KG1 (cell line): ENCODE results near the gene CSF3.

Source experiments
- DNase-seq: peaks from one replicate; lab custom pipeline; 2025; lab: John Stamatoyannopoulos, UW

Gene CSF3

GRCh38 chr17:40024901-40025300 is 9.7 kb downstream of the CSF3 start:
- DNase-seq: no peak

- no peak for DNase-seq
Observed at GRCh38 chr17:40025559-40025958, 10.3 kb downstream of the CSF3 start.

- no peak for DNase-seq
Observed at GRCh38 chr17:40025991-40026815, 11.0 kb downstream of the CSF3 start.

- peak; percentile 62 for DNase-seq
Observed at GRCh38 chr17:40026816-40027613, 11.8 kb downstream of the CSF3 start.

- no peak for DNase-seq
Observed at GRCh38 chr17:40027614-40028012, 12.4 kb downstream of the CSF3 start.

DNA sequence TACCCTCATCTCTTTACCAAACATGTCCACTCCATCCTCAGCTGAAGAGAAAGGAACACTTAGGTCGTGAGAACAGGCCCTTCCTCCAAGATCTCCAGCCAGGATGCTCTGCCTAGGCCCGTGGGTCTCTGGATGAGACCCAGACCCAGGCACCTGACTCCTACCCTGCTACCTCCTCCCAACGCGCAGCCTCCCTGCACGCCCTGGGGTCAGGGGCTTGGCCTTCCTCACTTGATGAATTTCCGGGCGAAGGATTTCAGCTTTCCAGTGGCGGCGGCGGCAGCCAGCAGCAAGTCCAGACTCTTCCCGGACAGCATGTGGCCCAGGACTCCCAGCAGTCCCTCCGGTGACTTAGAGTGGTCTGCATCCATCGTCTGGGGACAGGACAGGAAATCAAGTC is 13.4 kb downstream of the CSF3 start:
- DNase-seq: no peak

DNA sequence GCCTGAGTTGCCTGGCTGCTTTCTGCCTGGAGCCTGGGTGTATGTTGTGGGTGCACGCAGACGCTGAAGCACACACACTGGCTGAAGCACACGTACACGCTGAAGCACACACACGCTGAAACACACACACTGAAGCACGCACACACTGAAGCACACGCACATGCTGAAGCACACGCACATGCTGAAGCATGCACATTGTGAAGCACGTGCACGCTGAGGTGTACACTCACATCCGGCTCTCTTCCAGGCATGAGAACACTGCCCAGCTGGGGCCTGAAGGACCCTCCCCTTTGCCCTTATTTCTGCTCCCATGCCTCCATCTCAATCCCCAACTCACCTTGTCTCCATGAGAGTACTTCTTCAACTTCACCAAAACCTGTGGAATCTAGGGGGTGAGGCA is 16.5 kb downstream of the CSF3 start:
- DNase-seq: no peak

DNA sequence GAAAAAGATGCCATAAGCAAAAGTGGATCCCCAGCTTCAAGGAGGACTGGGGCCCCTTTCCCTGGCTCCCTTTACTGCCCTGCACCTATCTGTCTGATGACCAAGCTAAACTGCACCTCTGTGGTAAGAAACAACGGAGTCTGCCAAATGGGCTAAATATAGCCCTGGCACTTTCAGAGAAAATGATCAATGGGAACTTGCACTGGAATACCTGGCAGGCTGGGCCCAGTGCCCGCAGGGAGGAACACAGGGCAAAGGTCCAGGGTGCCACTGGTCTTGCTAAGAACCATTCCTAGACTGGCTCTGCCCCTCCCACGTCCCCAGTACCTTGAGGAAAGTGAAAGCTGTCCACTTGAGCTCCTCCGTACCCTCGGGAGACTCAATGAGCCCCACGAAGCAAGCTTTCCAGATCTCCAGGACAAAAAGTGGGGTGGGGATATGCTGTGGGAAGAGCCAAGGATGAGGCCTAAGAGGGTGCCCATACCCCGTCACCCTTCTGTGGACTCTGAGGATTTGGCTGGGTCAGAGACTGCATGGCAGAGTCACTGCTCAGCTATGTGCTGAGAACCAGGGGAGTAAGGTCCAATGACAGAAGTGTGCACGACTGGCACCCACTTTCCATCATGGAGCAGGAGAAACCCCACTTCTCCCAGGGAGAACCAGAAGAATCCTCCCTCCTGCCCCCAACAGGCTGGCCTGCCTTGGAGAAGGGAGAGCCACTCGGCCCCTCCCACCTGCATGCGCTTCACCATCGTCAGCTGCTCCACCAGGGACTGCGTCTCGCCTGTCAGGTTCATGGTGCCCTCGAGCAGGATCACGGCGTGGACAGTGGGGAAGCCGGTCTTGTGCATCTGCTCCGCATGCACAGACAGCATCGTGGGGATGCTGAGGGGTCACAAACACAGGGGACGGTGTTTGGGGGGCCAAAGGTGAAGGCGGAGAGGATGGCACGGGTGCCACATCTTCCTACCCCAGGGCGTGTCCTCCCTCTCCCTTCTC is 17.4 kb downstream of the CSF3 start:
- no peak for DNase-seq

GRCh38 chr17:40033339-40033738 is 18.1 kb downstream of the CSF3 start:
- DNase-seq: no peak

DNA sequence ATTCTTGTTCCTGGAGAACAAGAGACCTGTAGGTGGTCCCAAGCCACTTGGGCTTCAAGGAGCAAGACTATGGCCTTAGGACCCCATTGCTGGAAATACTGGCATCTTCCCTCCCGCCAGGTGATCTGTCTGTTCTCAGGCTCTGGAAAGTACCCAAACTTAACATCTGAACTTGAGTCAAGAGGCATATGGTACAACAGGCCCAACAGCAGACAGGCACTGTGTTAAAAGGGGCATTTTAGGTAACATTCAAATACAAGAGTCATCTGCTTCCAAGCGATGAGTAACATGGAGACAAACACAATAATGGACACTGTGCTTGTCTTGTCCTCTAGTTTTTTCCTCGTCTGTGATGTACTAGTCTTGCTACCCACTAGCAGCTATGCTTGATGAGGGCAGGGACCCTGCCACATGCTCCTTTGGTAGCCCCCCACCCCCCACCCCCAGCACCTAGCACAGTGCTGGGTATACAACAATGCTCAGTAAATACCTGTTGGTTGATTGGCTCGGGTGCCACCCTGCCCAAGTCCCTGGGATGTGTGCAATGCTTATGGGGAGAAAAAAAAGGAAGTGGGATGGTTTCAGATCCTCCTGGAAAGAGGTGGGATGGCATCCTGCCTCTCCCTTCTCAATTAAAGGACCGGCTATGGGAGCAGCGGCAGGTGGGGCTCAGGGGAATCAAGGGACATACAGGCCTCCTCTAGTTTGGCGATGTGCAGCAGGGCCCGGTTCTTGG is 19.4 kb downstream of the CSF3 start:
- DNase-seq: no peak

GRCh38 chr17:40035162-40035559 is 19.9 kb downstream of the CSF3 start:
- DNase-seq: no peak

GRCh38 chr17:40038882-40039513 is 23.8 kb downstream of the CSF3 start:
- DNase-seq: no peak

DNA sequence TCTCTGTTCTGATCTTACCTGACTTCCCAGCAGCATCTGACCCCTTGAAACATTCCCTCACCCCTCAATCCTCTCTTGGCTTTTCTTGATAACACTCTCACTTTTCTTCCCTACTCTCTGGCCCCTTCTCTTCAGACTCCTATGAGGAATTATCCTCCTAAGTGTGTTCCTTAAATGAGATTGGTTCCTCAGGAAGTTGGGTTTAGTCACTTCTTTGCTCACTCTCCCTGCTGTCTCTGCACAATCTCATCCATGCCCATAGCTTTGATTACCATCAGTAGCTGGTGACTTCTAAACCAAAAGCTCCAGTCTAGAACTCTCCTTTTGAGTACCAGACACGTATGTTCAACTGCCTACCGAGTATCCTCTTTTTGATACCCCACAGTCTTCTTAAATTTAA is 26.0 kb downstream of the CSF3 start:
- DNase-seq: no peak

GRCh38 chr17:40056379-40057015 is 41.3 kb downstream of the CSF3 start:
- no peak for DNase-seq

DNA sequence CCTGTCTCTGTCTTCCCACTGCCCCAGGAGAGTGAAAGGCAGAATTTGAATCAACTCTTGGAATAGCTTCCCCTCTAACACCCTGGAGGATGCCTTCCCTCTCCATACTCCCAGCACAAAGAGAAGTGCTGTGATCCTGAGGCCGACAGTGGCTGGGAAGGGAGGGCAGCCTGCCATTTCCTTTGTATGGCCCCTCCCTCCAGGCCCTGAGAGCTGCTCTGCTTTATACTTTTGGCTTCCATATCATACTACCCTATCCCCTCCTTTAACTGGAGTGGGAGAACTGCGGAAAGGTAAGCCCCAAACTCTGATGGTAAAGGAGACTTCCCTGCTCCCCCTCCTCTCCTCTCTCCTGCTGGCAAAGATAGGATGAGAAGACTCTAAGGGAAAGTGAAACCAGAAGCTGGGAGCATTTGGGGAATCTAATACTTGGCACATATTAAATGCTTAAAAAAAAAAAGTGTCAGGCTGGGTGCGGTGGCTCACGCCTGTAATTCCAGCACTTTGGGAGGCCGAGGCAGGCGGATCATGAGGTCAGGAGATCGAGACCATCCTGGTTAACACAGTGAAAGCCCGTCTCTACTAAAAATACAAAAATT is 43.0 kb downstream of the CSF3 start:
- no peak for DNase-seq

GRCh38 chr17:40058865-40059264 is 43.6 kb downstream of the CSF3 start:
- no peak for DNase-seq

DNA sequence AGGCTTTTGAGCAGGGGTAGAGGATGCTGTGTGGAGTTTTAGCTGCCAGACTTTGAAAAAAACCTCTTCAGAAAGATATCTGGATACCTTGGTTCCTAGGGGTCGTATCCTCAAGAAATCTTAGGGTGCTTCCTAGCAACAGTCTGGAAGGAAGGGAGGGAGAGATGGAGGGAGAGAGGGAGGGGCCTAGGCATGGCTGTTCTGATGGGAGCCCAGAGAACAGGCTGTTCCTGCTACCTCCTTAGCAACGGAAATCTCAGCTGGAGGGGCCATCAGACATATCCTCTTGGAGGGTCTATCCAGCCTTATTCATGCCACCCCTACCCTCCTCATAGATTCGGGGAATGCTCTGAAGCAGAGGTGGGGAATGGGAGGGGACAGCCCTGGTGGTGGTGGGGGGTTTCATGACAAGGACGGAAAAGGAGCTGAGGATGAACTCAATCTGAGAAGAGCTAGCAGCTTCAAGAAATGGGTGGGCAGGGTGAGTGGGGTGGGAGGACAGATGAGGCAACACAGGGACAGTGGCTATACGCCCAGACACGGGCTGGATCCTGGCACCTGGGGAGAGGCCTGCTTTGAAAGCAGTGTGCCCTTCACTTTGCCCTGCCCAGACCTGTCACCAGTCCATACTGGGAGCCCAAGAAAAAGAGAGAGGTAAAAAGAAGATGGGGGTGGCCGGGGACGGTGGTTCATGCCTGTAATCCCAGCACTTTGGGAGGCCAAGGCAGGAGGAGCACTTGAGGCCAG is 44.7 kb downstream of the CSF3 start:
- DNase-seq: no peak

DNA sequence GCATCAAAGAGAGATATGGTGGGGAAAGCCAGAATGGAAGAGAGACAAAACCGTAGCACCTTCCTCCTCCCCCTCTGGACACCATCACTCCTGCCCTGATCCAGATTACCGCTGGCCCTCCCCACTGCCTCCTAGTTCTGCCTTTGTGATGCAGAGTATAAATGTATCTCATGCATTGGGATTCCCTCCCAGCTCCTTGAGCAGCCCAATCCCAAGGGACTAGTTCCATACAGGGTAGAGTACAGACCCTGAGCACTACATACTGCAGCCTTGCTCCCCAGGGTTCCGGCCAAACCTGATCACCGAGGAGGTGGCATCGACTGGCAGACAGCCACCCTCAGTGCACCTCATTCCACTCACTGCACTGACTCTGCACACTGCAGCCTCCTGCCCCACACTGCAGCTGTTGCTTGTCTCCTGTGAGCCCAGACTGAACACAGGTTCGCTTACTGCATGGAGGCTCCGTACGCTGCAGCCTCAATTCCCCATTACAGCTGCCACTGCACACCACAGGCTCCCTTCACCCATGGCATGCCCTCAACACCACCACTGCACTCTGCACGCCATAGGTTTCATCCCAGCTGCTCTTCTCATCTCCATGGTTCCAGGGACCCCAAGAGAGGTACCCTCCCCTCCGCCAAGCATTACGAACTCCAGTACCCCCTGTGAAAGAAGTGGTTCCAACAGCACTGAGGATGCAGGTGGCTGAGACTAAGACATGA is 45.8 kb downstream of the CSF3 start:
- no peak for DNase-seq

DNA sequence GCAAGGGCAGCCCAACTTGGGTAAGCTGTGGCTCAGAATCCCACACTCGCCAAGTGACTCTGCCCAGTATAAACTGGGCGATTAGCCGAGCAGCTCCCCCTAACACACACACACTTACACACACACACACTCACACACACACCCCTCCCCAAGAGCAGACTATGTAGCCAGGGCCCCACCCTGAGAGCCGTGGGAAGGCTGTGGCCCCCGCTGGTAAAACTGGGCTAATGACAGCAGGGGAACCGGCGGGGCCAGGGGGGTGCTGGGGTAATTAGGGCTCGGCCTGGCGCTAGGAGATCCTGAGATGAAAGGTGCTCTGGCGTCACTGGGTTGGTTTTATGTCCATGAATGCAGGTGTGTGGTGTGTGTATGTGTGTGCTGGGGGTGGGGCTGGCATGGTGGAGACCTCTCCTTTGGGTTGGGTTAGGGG is 46.4 kb downstream of the CSF3 start:
- no peak for DNase-seq
